Tibial nerve (tissue), 4 donors: ENCODE measurements around the gene CNOT8.

ENCODE experiments used
- EP300 ChIP-seq, 2 donors: sonication (generic); formaldehyde crosslinking; IDR thresholded peaks; one replicate each; pipeline ENCODE4 v1.6.1; 2017; ENCODE audit warnings: antibody characterized with exemption in 2 of 2, mild to moderate bottlenecking in 1 of 2
- TF ChIP-seq, protein P1 (sequence below), 5 experiments: fragments of 200-600 bp in 3 of 5; fragments of 450-650 bp in 2 of 5; sonication (generic) in 3 of 5; IDR thresholded peaks; one replicate each; pipeline ENCODE4 v1.5.1; 2016 to 2019; ENCODE audit warnings: antibody characterized with exemption in 5 of 5, mild to moderate bottlenecking in 3 of 5, moderate library complexity in 2 of 5

DNA sequence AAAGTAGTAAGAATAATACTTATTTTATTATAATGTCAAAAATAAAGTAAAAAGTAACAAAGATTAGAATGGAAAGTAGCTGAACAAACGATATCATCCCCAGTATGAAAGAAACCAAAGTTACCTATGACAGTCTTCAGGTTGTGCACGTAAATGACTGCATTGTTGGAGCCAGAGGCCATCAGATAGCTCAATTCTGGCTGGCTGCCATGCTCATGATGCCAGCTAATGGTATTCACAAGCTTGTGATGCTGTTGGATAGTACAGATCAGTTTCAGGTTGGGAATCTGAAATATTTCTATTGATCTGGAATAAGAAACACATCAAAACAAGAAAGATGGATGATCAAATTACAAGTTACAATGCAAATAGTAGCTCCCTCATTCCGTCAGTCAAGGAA, 58.4 kb downstream of the CNOT8 start:
- TF ChIP-seq, protein P1, sequence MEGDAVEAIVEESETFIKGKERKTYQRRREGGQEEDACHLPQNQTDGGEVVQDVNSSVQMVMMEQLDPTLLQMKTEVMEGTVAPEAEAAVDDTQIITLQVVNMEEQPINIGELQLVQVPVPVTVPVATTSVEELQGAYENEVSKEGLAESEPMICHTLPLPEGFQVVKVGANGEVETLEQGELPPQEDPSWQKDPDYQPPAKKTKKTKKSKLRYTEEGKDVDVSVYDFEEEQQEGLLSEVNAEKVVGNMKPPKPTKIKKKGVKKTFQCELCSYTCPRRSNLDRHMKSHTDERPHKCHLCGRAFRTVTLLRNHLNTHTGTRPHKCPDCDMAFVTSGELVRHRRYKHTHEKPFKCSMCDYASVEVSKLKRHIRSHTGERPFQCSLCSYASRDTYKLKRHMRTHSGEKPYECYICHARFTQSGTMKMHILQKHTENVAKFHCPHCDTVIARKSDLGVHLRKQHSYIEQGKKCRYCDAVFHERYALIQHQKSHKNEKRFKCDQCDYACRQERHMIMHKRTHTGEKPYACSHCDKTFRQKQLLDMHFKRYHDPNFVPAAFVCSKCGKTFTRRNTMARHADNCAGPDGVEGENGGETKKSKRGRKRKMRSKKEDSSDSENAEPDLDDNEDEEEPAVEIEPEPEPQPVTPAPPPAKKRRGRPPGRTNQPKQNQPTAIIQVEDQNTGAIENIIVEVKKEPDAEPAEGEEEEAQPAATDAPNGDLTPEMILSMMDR (IDR thresholded peaks at IDR 0.05) = no peak
- no peak for TF ChIP-seq EP300 (IDR thresholded peaks at IDR 0.05)
